ENCODE data around the gene BAX. TPM values are rescaled to one million over a fixed set of nuclear protein-coding genes. Genes with fewer than 3 reads are reported as not detected.

BAX gene
- total RNA-seq, 4 donors from 2014 or later = 28.2 to 74.4 (median 41.2) TPM

DNA sequence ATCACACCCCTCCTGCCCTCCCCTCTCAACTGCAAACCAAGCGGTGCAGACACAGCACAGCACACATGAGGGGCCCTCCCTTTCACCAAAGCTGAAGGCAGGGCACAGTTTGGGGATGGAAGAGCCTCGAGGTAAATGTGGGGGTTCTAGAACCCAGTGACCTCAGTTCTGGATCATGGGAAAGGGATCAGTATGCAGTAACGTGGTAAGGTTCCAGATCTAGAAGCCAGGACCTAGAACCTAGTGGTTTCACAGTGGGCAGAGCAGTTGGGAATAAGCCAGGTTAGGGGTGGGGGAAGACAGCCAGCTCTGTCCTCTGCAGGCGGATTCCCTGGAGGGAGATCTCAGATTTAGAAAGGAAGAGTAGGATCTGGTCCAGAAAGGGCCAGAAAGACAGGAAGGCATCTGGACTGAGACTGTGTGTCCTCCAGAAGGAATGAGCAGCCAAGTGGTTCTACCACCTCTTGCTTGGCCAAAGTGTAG lies 13.5 kb downstream of the BAX start:
- Histone ChIP-seq H3K4me3 (replicated peaks in 1 of 3) (no peak overlapping the region), H3K9me3 (no peaks in the 10 kb centered on the region), H3K36me3 (peaks cover 15 to 17% of the 10 kb centered on the region in 2 donors), H3K4me1 (peaks cover 39 to 42% of the 10 kb centered on the region in 2 donors), H3K27ac (peak overlapping the region; percentile 1 to 97 (median 7)), H3K27me3 (no peaks in the 10 kb centered on the region)
- TF ChIP-seq POLR2A (IDR thresholded peaks at IDR 0.05) = no peak
- no peak for TF ChIP-seq CTCF (IDR thresholded peaks at IDR 0.05)
- WGBS, 2 donors = 70 to 75% methylated on average over 4 of the region's 4 CpGs
- intact Hi-C loops (cut with DNase I) = no loop called here
- peak; percentile 30 to 48 for DNase-seq

DNA sequence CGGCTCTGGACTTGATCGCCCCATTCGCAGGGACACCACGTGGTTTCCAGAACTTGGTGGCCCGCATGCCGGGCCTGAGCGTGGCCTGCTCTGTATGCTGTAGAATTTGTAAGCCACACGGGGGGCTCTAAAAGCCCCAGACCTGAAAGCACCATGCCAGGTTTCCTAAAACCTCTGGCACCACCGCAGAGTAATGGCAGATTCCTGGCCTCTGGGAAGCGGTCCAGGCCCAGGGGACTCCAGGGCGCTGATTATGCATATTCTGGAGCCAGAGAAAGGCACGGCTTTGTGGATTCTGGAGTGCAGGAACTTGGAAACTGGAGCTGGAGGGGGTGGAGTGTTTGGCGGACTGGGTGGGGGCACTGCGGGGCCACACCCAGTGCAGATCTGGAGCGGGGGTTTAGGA lies 14.1 kb downstream of the BAX start:
- peak; percentile 74 to 82 for DNase-seq
- TF ChIP-seq POLR2A (IDR thresholded peaks at IDR 0.05) (no peak), CTCF (IDR thresholded peaks at IDR 0.05) (no peak)
- H3K27ac ChIP-seq = peak overlapping the region; percentile 1 to 97 (median 7)
- peaks cover 33 to 36% of the 10 kb centered on the region in 2 donors for H3K4me1 ChIP-seq
- intact Hi-C loops (cut with DNase I) = no loop called here
- H3K36me3 ChIP-seq = peaks cover 17 to 20% of the 10 kb centered on the region in 2 donors
- H3K4me3 ChIP-seq (replicated peaks in 1 of 3) = no peak overlapping the region
- no peaks in the 10 kb centered on the region for H3K27me3 ChIP-seq
- 69 to 86% methylated on average over 13 to 15 of the region's 15 CpGs for WGBS, 2 donors
- H3K9me3 ChIP-seq = no peaks in the 10 kb centered on the region

GRCh38 chr19:48969276-48970138 lies 14.8 kb downstream of the BAX start:
- peaks cover 20 to 26% of the 10 kb centered on the region in 2 donors for H3K36me3 ChIP-seq
- intact Hi-C loops (cut with DNase I) = loop anchor here (5.0 to 10.0 kb wide), 2 partner anchors 105 to 172 kb away; partner anchors contain the start of gene PLEKHA4

GRCh38 chr19:48970139-48970766 lies 15.6 kb downstream of the BAX start:
- Histone ChIP-seq H3K27me3 (no peaks in the 10 kb centered on the region), H3K27ac (no peak overlapping the region), H3K36me3 (peaks cover 20 to 26% of the 10 kb centered on the region in 2 donors), H3K4me3 (replicated peaks in 1 of 3) (no peak overlapping the region), H3K4me1 (peaks cover 23 to 26% of the 10 kb centered on the region in 2 donors), H3K9me3 (no peaks in the 10 kb centered on the region)
- TF ChIP-seq CTCF (IDR thresholded peaks at IDR 0.05) = no peak
- TF ChIP-seq POLR2A (IDR thresholded peaks at IDR 0.05) = no peak
- DNase-seq = no peak
- intact Hi-C loops (cut with DNase I) = loop anchor here (5.0 to 10.0 kb wide), 2 partner anchors 105 to 173 kb away; partner anchors contain the start of gene PLEKHA4
- 92 to 93% methylated on average over 23 of the region's 23 CpGs for WGBS, 2 donors

More at GRCh38 chr19:48969276-48970138, 14.8 kb downstream of the BAX start:
- Histone ChIP-seq H3K4me3 (replicated peaks in 1 of 3) (no peak overlapping the region), H3K9me3 (no peaks in the 10 kb centered on the region), H3K27ac (no peak overlapping the region), H3K4me1 (peaks cover 26 to 30% of the 10 kb centered on the region in 2 donors), H3K27me3 (no peaks in the 10 kb centered on the region)
- WGBS, 2 donors = 95 to 97% methylated on average over 41 to 44 of the region's 45 CpGs
- no peak for DNase-seq
- no peak for TF ChIP-seq CTCF (IDR thresholded peaks at IDR 0.05)
- TF ChIP-seq POLR2A (IDR thresholded peaks at IDR 0.05) = no peak
